ENCODE measurements around the gene NUCB2. TPM values are rescaled to one million over a fixed set of nuclear protein-coding genes. Genes with fewer than 3 reads are reported as not detected.

Gene NUCB2
- polyA plus RNA-seq, 2 of the 4 experiments (the other 2 are of a cell fraction), result 36.7 to 92.5 TPM

- Histone ChIP-seq H3K4me3 (no peak overlapping the region), H3K27ac (no peak overlapping the region), H3K4me1 (no peaks in the 10 kb centered on the region), H3K9me3 (0 out of 3 replicates have a peak, but pooled peaks cover 5% of the 10 kb centered on the region), H3K4me2 (no peak overlapping the region)
- ChIA-PET POLR2A (no interaction called here), CTCF (interaction anchor here (1.6 to 21.5 kb wide), 3 partner anchors 15 to 132 kb away, joined by 3 to 1119 read pairs (median 56); no protein-coding TSS in a partner anchor)
- TF ChIP-seq HOXB13 (CRISPR knock-in tag; IDR thresholded peaks at IDR 0.05; ENCODE audit: low read depth) (no peak), FOSL2 (IDR thresholded peaks at IDR 0.05) (no peak), FOSL2 (CRISPR knock-in tag; IDR thresholded peaks at IDR 0.05) (no peak), CHD2 (IDR thresholded peaks at IDR 0.05; ENCODE audit: low read length, partially characterized antibody) (no peak), CBX2 (IDR thresholded peaks at IDR 0.05; ENCODE audit: borderline replicate concordance, low read depth) (no peak), ZNF302 (CRISPR knock-in tag; IDR thresholded peaks at IDR 0.05) (no peak), MAZ (IDR thresholded peaks at IDR 0.05; ENCODE audit: borderline replicate concordance, low read depth, low read length) (no peak), TFCP2L1 (CRISPR knock-in tag; IDR thresholded peaks at IDR 0.05) (no peak), ZFP36 (IDR thresholded peaks at IDR 0.05; ENCODE audit: borderline replicate concordance, partially characterized antibody) (no peak), NFE2L2 (conservative IDR thresholded peaks at IDR 0.05; ENCODE audit: low read length) (no peak), HES2 (IDR thresholded peaks at IDR 0.05) (no peak), ZC3H11A (IDR thresholded peaks at IDR 0.05) (no peak), RNF2 (IDR thresholded peaks at IDR 0.05; ENCODE audit: borderline replicate concordance, low read depth) (no peak), NR3C1 (IDR thresholded peaks at IDR 0.05) (no peak)
- FAIRE-seq (no peak), ATAC-seq (no peak), DNase-seq (ENCODE audit: low read depth in 1 of 2, low spot score in 1 of 2) (no peak)
- 53% methylated on average over 4 of the region's 4 CpGs for WGBS (ENCODE audit: missing lambda C conversion rate)
These were observed 104.6 kb downstream of the NUCB2 start for GRCh38 chr11:17381156-17381555.

Other genes with a start within 250 kb of the NUCB2 start
- gene RPS13, start 199.1 kb upstream of the NUCB2 start, polyA plus RNA-seq (2011; rRNA removed), result 943 and 1,343 TPM in 2 replicates
- gene RPS13, start 199.1 kb upstream of the NUCB2 start, polyA plus RNA-seq (2017; fragmentation: RNase III; extraction: RNeasy Plus Mini Kit Qiagen cat#74134 plus additional on column Dnase treatment), result 2,084 to 2,209 TPM (median 2,182 TPM) in 3 replicates
- gene PIK3C2A, start 68.8 kb upstream of the NUCB2 start, polyA plus RNA-seq (2011; rRNA removed), result 35.9 and 51.0 TPM in 2 replicates
- gene PIK3C2A, start 68.8 kb upstream of the NUCB2 start, polyA plus RNA-seq (2017; fragmentation: RNase III; extraction: RNeasy Plus Mini Kit Qiagen cat#74134 plus additional on column Dnase treatment), result 28.3 to 31.7 TPM (median 30.7 TPM) in 3 replicates
- gene NCR3LG1, start 75.1 kb downstream of the NUCB2 start, polyA plus RNA-seq (2011; rRNA removed), result 2.4 and 3.3 TPM in 2 replicates
- 1.1 to 1.4 TPM (median 1.3 TPM) in 3 replicates for gene NCR3LG1, start 75.1 kb downstream of the NUCB2 start, polyA plus RNA-seq (2017; fragmentation: RNase III; extraction: RNeasy Plus Mini Kit Qiagen cat#74134 plus additional on column Dnase treatment)
- gene KCNJ11, start 111.9 kb downstream of the NUCB2 start, polyA plus RNA-seq (2011; rRNA removed), result 0.18 and 0.29 TPM in 2 replicates
- 0.41 to 0.69 TPM (median 0.53 TPM) in 3 replicates for gene KCNJ11, start 111.9 kb downstream of the NUCB2 start, polyA plus RNA-seq (2017; fragmentation: RNase III; extraction: RNeasy Plus Mini Kit Qiagen cat#74134 plus additional on column Dnase treatment)
- gene ABCC8, start 200.1 kb downstream of the NUCB2 start, polyA plus RNA-seq (2011; rRNA removed), result 2.0 and 2.5 TPM in 2 replicates
- gene ABCC8, start 200.1 kb downstream of the NUCB2 start, polyA plus RNA-seq (2017; fragmentation: RNase III; extraction: RNeasy Plus Mini Kit Qiagen cat#74134 plus additional on column Dnase treatment), result 1.1 to 1.3 TPM (median 1.2 TPM) in 3 replicates